Measurements from ENCODE around the gene FOSL1. TPM values are rescaled to one million over a fixed set of nuclear protein-coding genes. Genes with fewer than 3 reads are reported as not detected.

FOSL1 gene
- total and polyA plus RNA-seq, 2 of the 13 experiments (the other 11 are each of a cell fraction or from before 2014, with no cell fraction given): 4.0 to 4.1 TPM

GRCh38 chr11:65854161-65854592, 46.0 kb downstream of the FOSL1 start (continued):
- TF ChIP-seq PTBP1 (IDR thresholded peaks at IDR 0.05; ENCODE audit: low read depth, low read length, poor library complexity, severe bottlenecking): no peak
- TF ChIP-seq SMYD3 (CRISPR knock-in tag; IDR thresholded peaks at IDR 0.05): no peak
- TF ChIP-seq JARID2 (CRISPR knock-in tag; IDR thresholded peaks at IDR 0.05; ENCODE audit: insufficient replicate concordance): no peak
- TF ChIP-seq TAF15 (IDR thresholded peaks at IDR 0.05; ENCODE audit: low read depth, low read length, poor library complexity, severe bottlenecking): no peak
- no peak for TF ChIP-seq ZFP36L1 (CRISPR knock-in tag; IDR thresholded peaks at IDR 0.05)
- peak; percentile 11 for TF ChIP-seq TEAD3 (CRISPR knock-in tag; optimal IDR thresholded peaks at IDR 0.05; ENCODE audit: borderline replicate concordance)
- no peak for TF ChIP-seq ZNF660 (CRISPR knock-in tag; IDR thresholded peaks at IDR 0.05; ENCODE audit: borderline replicate concordance, low read depth)
- TF ChIP-seq ZNF556 (CRISPR knock-in tag; IDR thresholded peaks at IDR 0.05; ENCODE audit: borderline replicate concordance): no peak
- TF ChIP-seq RAD51 (IDR thresholded peaks at IDR 0.05; ENCODE audit: borderline replicate concordance): no peak
- no peak for TF ChIP-seq KLF9 (CRISPR knock-in tag; IDR thresholded peaks at IDR 0.05; ENCODE audit: low read depth)
- TF ChIP-seq NFKBIZ (CRISPR knock-in tag; IDR thresholded peaks at IDR 0.05): no peak
- TF ChIP-seq ZNF160 (CRISPR knock-in tag; IDR thresholded peaks at IDR 0.05): no peak
- no peak for TF ChIP-seq ZNF563 (CRISPR knock-in tag; IDR thresholded peaks at IDR 0.05)
- no peak for TF ChIP-seq ZHX1 (CRISPR knock-in tag; IDR thresholded peaks at IDR 0.05; ENCODE audit: low read depth)
- TF ChIP-seq ZKSCAN5 (CRISPR knock-in tag; IDR thresholded peaks at IDR 0.05): no peak
- TF ChIP-seq, protein P1, sequence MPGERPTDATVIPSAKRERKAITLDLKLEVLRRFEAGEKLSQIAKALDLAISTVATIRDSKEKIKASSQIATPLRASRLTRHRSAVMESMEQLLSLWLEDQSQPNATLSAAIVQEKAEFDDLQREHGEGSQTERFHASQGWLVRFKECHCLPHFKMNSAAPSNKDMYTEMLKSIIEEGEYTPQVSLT (CRISPR knock-in tag; IDR thresholded peaks at IDR 0.05; ENCODE audit: borderline replicate concordance, low read depth): no peak
- no peak for TF ChIP-seq PCBP1 (IDR thresholded peaks at IDR 0.05; ENCODE audit: borderline replicate concordance, low read depth, low read length)
- TF ChIP-seq ZBTB40 (IDR thresholded peaks at IDR 0.05): no peak
- no peak for TF ChIP-seq ZBTB40 (CRISPR knock-in tag; IDR thresholded peaks at IDR 0.05)
